Ishikawa (cell line): Measurements from ENCODE around the gene TTL.

Experiments
- CEBPB ChIP-seq: IDR thresholded peaks from 2 replicates; pipeline ENCODE4 v1.6.1; 2012
- CREB1 ChIP-seq: IDR thresholded peaks from 2 replicates; pipeline ENCODE4 v1.6.1; 2012; ENCODE audit warnings: low read depth
- EGR1 ChIP-seq: IDR thresholded peaks from 2 replicates; pipeline ENCODE4 v1.6.1; 2012
- EP300 ChIP-seq: IDR thresholded peaks from 2 replicates; pipeline ENCODE4 v1.6.1; 2012; ENCODE audit warnings: borderline replicate concordance
- FOXM1 ChIP-seq: IDR thresholded peaks from 2 replicates; pipeline ENCODE4 v1.6.1; 2012; ENCODE audit warnings: low read depth, borderline replicate concordance
- MAX ChIP-seq: IDR thresholded peaks from 2 replicates; pipeline ENCODE4 v1.6.1; 2012
- NFIC ChIP-seq: IDR thresholded peaks from 2 replicates; pipeline ENCODE4 v1.6.1; 2012
- RAD21 ChIP-seq: IDR thresholded peaks from 2 replicates; pipeline ENCODE4 v1.6.1; 2012; ENCODE audit warnings: low read depth
- REST ChIP-seq: IDR thresholded peaks from 2 replicates; pipeline ENCODE4 v1.6.1; 2012; ENCODE audit warnings: low read depth, mild to moderate bottlenecking
- TAF1 ChIP-seq: IDR thresholded peaks from 2 replicates; pipeline ENCODE4 v1.6.1; 2012; ENCODE audit warnings: low read depth, mild to moderate bottlenecking
- TCF12 ChIP-seq: IDR thresholded peaks from 2 replicates; pipeline ENCODE4 v1.6.1; 2012; ENCODE audit warnings: low read depth
- TEAD4 ChIP-seq: IDR thresholded peaks from 2 replicates; pipeline ENCODE4 v1.6.1; 2012
- USF1 ChIP-seq: IDR thresholded peaks from 2 replicates; pipeline ENCODE4 v1.6.1; 2012
- YY1 ChIP-seq: IDR thresholded peaks from 2 replicates; pipeline ENCODE4 v1.6.1; 2012; ENCODE audit warnings: low read depth
- ZBTB7A ChIP-seq: IDR thresholded peaks from 2 replicates; pipeline ENCODE4 v1.6.1; 2012; ENCODE audit warnings: low read depth

TTL gene

GRCh38 chr2:112530728-112531127 lies 48.8 kb downstream of the TTL start:
- TF ChIP-seq TAF1 = no peak
- TF ChIP-seq YY1 = no peak
- TF ChIP-seq CEBPB = no peak
- no peak for TF ChIP-seq TCF12
- TF ChIP-seq CREB1 = no peak

GRCh38 chr2:112534826-112535225 lies 52.9 kb downstream of the TTL start:
- no peak for TF ChIP-seq NFIC

GRCh38 chr2:112539306-112539705 lies 57.4 kb downstream of the TTL start:
- TF ChIP-seq FOXM1 (no peak), NFIC (no peak), MAX (no peak), REST (no peak), USF1 (no peak), CEBPB (no peak), YY1 (no peak), RAD21 (no peak), TCF12 (no peak), EGR1 (no peak), CREB1 (no peak), EP300 (no peak), TEAD4 (no peak), ZBTB7A (no peak), TAF1 (no peak)

GRCh38 chr2:112540906-112541305 lies 59.0 kb downstream of the TTL start:
- no peak for TF ChIP-seq RAD21
- TF ChIP-seq USF1 = no peak
- no peak for TF ChIP-seq EP300
- no peak for TF ChIP-seq CREB1
- TF ChIP-seq TAF1 = no peak
- no peak for TF ChIP-seq CEBPB
- TF ChIP-seq FOXM1 = no peak
- no peak for TF ChIP-seq TCF12
- TF ChIP-seq EGR1 = no peak
- no peak for TF ChIP-seq MAX

- no peak for TF ChIP-seq NFIC
- 0 out of 2 replicates have a peak, but pooled peaks have one; percentile 28 for TF ChIP-seq ZBTB7A
- no peak for TF ChIP-seq REST
- 0 out of 2 replicates have a peak, but pooled peaks have one; percentile 8 for TF ChIP-seq TEAD4
- TF ChIP-seq RAD21 = no peak
- TF ChIP-seq TCF12 = no peak
- TF ChIP-seq MAX = no peak
- TF ChIP-seq EGR1 = no peak
- no peak for TF ChIP-seq CREB1
Measured at GRCh38 chr2:112541315-112542122, 59.6 kb downstream of the TTL start.

GRCh38 chr2:112542123-112542983 lies 60.4 kb downstream of the TTL start, which contains the start of gene POLR1B:
POLR1B (plus strand) TSS chr2:112542465; CDS start chr2:112542495, 30 bp downstream.
- TF ChIP-seq YY1 = peak; percentile 78
- TF ChIP-seq MAX = peak; percentile 99
- TF ChIP-seq EGR1 = no peak
- TF ChIP-seq CREB1 = peak; percentile 49; the same call in 1 of the 2 replicates
- TF ChIP-seq ZBTB7A = no peak
- peak; percentile 70 for TF ChIP-seq TAF1
- no peak for TF ChIP-seq RAD21
- TF ChIP-seq NFIC = 0 out of 2 replicates have a peak, but pooled peaks have one; percentile 15
- TF ChIP-seq TCF12 = peak; percentile 76
- no peak; the same call in 1 of the 2 replicates for TF ChIP-seq FOXM1
- TF ChIP-seq REST = peak; percentile 22; the same call in 1 of the 2 replicates
- peak; percentile 93 for TF ChIP-seq USF1
- TF ChIP-seq TEAD4 = no peak; the same call in 1 of the 2 replicates
- TF ChIP-seq EP300 = no peak
- TF ChIP-seq CEBPB = no peak
